Measurements from ENCODE around the gene RHCE.
"Not testable (repeated sequence)": the region's sequence is repeated elsewhere in the genome, so short reads cannot be mapped to it uniquely, and the experiment has no call there.

Gene RHCE

DNA sequence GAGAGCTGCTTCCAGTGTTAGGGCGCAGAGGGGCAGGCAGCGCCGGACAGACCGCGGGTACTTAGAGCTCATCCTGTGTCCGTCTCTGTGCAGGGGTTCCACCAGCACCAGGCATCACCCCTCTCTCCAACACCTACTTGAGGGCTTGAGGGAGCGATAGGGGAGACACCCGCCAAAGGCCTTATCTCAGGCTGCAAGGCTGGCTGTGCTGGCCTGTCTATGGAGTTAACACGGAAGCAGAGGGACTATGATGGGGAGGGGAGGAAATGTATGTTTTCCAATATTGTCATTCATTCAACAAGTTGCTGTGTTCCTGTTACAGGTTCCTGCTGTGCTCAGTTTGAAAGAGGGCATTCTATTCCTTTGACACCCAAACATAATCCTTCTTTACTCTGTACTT is at the start of gene RHCE:
TSS of gene RHCE (minus strand) at position 111 of the 400 bp plus-strand sequence. CDS start at position 72, 39 bp downstream.
- DNase-seq, result not testable (repeated sequence)

DNA sequence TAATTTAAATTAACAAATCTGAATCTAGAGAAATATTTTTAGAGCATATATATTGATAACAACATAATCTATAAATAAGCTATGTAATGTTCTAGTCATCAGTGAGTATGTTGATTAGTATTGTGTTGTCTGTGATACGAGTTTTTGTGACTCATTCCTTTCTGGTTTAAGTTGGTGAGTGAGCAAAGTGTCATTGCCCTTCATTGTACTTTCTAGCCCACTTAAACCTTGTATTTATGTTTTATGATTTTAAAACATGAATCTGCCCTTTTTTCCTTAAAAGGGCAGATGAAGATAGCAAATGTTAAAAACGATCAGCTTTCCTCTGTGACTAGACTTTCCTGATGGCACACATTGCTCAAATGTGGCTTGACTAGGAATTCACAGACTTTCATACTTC is 48.6 kb upstream of the RHCE start:
- no peak for DNase-seq

DNA sequence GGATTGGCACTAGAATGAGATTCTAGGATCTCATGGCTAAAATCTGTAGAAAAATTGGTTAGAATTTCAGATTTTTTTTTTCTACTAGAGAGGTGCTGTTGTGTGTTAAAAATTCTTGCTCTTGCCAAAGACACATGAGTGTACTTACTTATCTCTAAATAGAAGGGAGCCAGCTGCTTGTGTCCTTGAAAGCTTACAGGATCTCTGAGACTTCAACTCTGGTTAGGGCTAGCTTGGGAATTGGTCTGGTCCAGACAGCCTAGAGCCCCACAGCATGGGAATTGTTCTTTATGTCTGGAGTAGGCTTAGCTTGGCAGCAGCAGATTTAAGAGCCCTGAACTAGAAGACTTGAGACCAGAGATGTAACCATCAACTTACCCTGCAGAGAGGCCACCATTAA is 47.4 kb upstream of the RHCE start:
- DNase-seq, result no peak

- no peak for DNase-seq
These were observed 47.0 kb upstream of the RHCE start for GRCh38 chr1:25467616-25468015.

DNA sequence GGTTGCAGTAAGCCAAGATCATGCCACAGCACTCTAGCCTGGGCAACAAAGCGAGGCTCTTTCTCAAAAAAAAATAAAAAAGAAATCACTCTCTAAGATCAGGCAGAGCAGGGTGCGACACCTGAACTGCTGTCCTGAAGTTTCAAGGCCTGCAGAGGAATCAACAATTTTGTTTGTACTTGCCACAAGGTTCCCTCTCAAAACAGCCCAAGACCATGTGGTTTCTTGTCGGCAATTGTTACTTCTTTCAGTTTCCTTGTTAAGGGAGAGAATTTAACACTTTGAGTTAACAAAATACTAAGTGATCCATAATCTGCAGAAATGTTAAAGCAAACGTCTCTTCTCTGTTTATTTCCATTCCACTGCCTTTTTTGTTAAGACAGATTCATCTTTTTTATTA is 46.6 kb upstream of the RHCE start:
- no peak for DNase-seq

DNA sequence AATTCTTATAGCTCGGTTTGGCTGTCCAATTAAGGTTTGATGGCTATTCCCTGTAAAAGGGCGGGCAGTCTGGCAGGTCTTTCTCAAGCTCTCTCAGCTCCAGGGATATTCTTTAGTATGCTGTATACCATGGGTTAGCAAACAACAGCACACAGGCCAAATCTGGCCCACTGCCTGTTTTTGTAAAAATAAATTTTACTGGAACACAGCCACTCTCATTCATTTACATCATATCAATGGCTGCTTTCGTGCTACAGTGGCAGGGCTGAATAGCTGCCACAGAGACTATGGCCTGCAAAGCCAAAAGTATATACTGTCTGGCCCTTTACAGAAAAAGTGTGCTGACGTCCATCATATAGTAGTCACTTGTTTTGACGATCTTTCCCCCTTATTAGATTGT is 42.1 kb upstream of the RHCE start:
- no peak for DNase-seq

DNA sequence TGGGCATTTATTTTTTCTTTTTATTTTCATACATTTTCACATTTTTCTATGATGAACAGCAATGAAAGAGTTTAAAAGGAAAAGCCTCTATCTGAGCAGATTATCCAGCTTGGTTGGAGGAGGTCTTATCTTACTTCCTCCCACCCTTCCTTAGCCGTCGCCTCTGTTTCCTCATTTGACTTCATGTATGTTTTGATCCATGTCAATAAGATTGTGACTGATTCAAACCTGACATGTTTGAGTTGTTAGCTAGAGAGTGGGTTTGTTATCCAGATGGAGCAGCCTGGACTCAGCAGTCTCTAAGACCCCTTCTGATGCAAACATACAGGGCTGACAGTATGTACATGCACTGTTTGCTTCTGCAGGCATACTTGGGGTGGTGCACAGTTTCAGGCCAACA is 41.2 kb upstream of the RHCE start:
- DNase-seq, result peak; percentile 61

DNA sequence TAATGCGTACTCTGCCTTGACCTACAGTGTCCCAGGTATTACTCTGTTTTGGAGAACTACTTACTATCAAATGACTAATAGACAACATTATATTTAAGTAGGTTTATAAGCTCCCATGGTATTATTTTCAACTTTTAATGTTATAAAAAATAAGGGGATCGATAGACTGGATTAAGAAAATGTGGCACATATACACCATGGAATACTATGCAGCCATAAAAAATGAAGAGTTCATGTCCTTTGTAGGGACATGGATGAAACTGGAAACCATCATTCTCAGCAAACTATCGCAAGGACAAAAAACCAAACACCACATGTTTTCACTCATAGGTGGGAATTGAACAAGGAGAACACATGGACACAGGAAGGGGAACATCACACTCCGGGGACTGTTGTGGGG is 40.2 kb upstream of the RHCE start:
- not testable (repeated sequence) for DNase-seq

DNA sequence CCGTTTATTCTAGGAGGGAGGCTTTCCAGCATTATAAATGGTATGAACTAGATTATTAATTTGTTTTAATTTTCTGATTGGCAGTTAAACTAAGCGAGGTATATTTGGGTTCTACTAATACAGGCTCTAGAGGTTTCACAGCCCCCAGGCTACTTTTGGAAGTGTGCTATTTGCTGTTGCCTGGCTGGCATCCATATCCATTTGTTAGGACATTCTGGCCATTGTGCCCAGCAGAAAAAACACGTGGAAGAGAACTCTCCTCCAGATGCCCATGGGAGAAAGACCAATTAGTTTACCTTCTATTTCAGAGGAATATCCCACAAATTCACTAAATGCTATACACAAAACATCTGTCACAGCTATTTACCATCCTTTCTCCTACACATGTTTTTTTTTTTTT is 39.4 kb upstream of the RHCE start:
- no peak for DNase-seq

GRCh38 chr1:25458541-25459298 is 38.1 kb upstream of the RHCE start:
- no peak for DNase-seq

GRCh38 chr1:25456502-25456901 is 35.9 kb upstream of the RHCE start:
- no peak for DNase-seq

DNA sequence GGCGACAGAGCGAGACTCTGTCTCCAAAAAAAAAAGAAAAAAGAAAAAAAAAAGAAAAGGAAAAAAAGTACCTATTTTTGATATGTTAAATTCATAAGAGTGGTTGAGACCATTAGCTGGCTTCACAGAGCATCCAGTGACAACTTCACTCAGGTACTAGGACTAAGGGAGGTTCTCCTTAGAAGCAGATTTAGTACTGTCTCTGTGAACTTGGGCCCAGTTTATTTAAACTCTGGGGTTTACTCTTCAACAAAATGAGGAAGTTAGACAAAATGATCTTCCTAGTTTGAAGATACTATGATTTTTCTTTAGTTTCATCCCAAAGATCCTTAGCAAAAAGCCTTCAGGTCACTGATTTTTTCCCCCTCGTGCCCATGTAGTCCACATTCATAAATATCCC is 31.3 kb upstream of the RHCE start:
- no peak for DNase-seq

- no peak for DNase-seq
These were observed 30.3 kb upstream of the RHCE start for GRCh38 chr1:25450891-25451290.

- no peak for DNase-seq
These were observed 26.9 kb upstream of the RHCE start for GRCh38 chr1:25447547-25447946.

- no peak for DNase-seq
These were observed 25.4 kb upstream of the RHCE start for GRCh38 chr1:25445993-25446538.

DNA sequence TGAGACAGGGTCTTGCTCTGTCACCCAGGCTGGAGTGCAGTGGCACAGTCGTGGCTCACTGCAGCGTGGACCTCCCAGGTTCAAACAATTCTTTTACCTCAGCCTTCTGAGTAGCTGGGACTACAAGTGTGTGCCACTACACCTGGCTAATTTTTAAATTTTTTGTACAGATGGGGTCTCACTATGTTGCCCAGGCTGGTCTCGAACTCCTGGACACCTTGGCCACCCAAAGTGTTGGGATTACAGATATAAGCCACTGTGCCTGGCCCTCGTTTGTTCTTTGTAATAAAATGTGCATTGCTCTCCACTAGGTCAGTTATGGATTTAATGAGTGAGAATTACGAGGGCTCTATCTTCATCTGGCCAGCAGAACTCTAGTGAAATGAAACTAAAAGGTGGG is 24.0 kb upstream of the RHCE start:
- DNase-seq, result not testable (repeated sequence)

DNA sequence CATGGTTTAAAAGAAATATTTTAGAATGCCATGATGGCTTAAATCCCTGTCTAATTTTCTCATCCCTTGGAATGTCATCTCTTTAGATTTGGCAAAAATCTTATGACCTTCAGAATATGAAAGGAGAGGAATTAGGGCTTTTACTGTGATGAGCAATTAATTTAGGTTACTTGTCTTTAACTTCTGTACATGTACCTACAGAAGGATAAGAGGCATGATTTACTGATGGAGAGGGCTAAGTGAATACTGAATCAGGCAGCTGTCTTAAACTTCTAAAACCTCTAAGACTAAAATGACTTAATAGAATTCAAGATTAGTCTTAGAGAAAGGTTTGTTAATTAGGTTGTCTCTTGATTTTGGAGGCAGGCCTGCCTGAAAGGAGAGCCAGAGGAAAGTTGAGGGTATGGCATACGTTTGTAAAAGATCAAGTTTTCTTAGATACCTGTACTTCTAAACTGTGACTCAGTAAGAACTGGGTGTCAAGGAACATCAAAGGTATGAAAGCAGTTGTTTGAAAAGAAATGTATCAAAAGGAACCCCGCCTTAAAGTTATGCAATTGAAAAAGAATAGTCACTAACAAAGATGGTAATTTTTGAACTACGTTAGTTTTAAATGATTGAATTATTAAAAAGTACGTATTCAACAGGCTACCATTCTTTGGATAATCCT is 22.5 kb upstream of the RHCE start:
- no peak for DNase-seq

GRCh38 chr1:25442178-25442577 is 21.6 kb upstream of the RHCE start:
- DNase-seq, result no peak

DNA sequence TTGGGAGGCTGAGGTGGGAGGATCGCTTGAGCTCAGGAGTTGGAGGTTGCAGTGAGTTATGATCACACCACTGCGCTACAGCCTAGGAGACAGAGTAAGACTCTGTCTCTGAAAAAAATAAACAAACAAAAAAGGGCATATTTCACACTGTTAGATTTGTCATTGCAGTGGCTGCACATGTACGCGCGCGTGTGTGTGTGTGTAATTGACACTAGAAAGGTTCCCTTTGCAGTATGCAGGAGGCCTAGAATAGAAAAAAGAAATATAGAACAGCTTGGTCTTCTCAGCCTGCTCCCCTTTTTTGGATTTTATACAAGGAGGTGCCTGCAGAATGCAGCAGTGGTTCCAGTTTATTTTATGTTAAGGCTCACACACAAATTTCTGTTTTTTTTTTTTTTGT is 18.7 kb upstream of the RHCE start:
- DNase-seq, result no peak

DNA sequence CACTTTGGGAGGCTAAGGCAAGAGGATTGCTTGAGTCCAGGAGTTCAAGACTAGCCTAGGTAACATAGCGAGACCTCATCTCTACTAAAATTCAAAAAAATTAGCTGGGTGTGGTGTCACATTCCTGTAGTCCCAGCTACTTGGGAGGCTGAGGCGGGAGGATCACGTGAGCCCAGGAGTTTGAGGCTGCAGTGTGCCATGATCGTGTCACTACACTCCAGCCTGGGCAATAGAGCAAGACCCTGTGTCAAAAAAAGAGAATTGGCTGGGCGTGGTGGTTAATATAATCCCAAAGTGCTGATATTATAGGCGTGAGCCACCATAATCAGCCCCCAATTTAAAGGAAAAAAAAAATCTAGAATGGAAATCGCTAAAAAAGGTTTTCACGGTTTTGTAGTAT is 17.0 kb upstream of the RHCE start:
- no peak for DNase-seq

- no peak for DNase-seq
These were observed 14.9 kb upstream of the RHCE start for GRCh38 chr1:25435397-25436108.

DNA sequence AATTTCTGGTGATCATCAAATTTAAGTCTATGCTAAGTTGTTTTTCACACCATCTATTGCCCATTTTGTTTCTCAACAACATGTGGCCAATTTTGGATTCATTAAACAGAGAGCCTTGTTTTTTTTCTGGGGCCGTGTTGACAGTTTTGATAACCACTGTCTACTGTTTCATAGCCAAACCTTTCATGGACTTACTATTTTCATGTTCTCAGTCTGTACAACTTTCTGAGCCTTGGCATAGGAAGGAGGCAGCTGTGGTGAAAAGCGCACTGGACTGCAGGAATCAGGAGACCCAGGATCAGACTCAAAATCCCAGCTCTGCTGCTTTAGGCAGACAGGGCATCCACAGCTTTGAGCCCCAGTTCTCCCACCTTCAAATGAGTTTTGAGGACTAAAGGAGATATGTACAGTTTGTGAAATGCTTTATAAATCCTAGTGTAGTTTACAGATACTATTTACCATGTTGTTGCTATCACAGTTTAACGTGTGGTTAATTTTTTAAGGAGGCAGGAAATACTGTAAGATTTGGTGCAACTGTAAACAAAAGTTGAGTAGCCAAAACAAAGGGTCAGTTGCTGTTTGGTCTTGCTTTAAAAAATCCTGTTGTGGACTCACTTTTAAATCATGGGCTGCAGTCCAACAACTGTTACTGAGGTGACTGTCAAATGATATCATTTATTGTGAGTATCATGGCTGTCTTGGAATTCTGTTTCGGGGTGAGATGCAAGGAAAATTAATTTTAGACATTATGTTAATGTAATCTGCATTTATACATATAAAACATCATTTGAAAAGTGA is 13.0 kb upstream of the RHCE start:
- DNase-seq, result no peak

Data from GDM1 (cell line).